MM.1S (cell line): ENCODE data around the gene GUCA2A.

Experiments used
- DNase-seq: peaks from one replicate; pipeline ENCODE4 v3.0.0-alpha.2; 2015
- H2AFZ ChIP-seq: fragments of 300-600 bp; sonication (generic); 2 replicates; pipeline ENCODE4 v1.6.0; 2016; ENCODE audit warnings: antibody characterized with exemption, low read length
- H3F3A ChIP-seq: fragments of 300-600 bp; sonication (generic); 2 replicates; pipeline ENCODE4 v1.6.1; 2016; ENCODE audit warnings: mild to moderate bottlenecking, antibody characterized with exemption, low read length, moderate library complexity, mixed read lengths; ENCODE audit not compliant: insufficient read depth
- H3K27ac ChIP-seq: fragments of 300-600 bp; sonication (generic); 2 replicates; pipeline ENCODE4 v1.5.1; 2016; ENCODE audit warnings: mild to moderate bottlenecking, low read length
- H3K27me3 ChIP-seq: fragments of 300-600 bp; sonication (generic); replicated peaks from 2 replicates; pipeline ENCODE4 v1.6.0; 2016; ENCODE audit warnings: low read length; ENCODE audit not compliant: insufficient read depth
- H3K36me3 ChIP-seq: fragments of 300-600 bp; sonication (generic); replicated peaks from 2 replicates; pipeline ENCODE4 v1.6.1; 2016; ENCODE audit warnings: mild to moderate bottlenecking, low read length, mixed read lengths; ENCODE audit not compliant: insufficient read depth
- H3K4me1 ChIP-seq: fragments of 300-600 bp; sonication (generic); 2 replicates; pipeline ENCODE4 v1.6.1; 2016; ENCODE audit warnings: low read length, mixed read lengths
- H3K4me2 ChIP-seq: fragments of 300-600 bp; sonication (generic); 2 replicates; pipeline ENCODE4 v1.6.0; 2016; ENCODE audit warnings: low read depth, low read length
- H3K4me3 ChIP-seq: fragments of 300-600 bp; sonication (generic); 2 replicates; pipeline ENCODE4 v1.5.1; 2016; ENCODE audit warnings: low read length, mixed read lengths
- H3K79me2 ChIP-seq: fragments of 300-600 bp; sonication (generic); 2 replicates; pipeline ENCODE4 v1.6.1; 2016; ENCODE audit warnings: mixed run types, low read length, mixed read lengths
- H3K9ac ChIP-seq: fragments of 300-600 bp; sonication (generic); 2 replicates; pipeline ENCODE4 v1.6.1; 2016; ENCODE audit warnings: low read length, mixed read lengths
- H3K9me2 ChIP-seq: fragments of 300-600 bp; sonication (generic); replicated peaks from 2 replicates; pipeline ENCODE4 v1.6.1; 2016; ENCODE audit warnings: mild to moderate bottlenecking, low read length, mixed read lengths; ENCODE audit not compliant: insufficient read depth
- H3K9me3 ChIP-seq: fragments of 300-600 bp; sonication (generic); replicated peaks from 2 replicates; pipeline ENCODE4 v1.6.1; 2016; ENCODE audit warnings: mild to moderate bottlenecking, low read length, mixed read lengths; ENCODE audit not compliant: insufficient read depth
- H4K20me1 ChIP-seq: fragments of 300-600 bp; sonication (generic); 2 replicates; pipeline ENCODE4 v1.6.1; 2016; ENCODE audit warnings: mild to moderate bottlenecking, low read length, moderate library complexity, mixed read lengths; ENCODE audit not compliant: insufficient read depth
- CTCF ChIP-seq: fragments of 300-600 bp; sonication (generic); IDR thresholded peaks from 2 replicates; pipeline ENCODE4 v1.5.1; 2016; ENCODE audit warnings: antibody characterized with exemption, low read length, mixed read lengths
- EZH2 ChIP-seq: fragments of 300-600 bp; sonication (generic); optimal IDR thresholded peaks from 2 replicates; pipeline ENCODE3; 2017; ENCODE audit warnings: low read depth, mild to moderate bottlenecking, antibody characterized with exemption, low read length, mixed read lengths
- EZH2phosphoT487 ChIP-seq: fragments of 300-600 bp; sonication (generic); IDR thresholded peaks from 2 replicates; pipeline ENCODE4 v1.6.1; 2018; ENCODE audit warnings: antibody characterized with exemption, low read length

The GUCA2A gene

GRCh38 chr1:42128964-42129363 lies 35.6 kb downstream of the GUCA2A start:
- H3K9me3 ChIP-seq: no peaks in the 10 kb centered on the region
- no peak for DNase-seq
- H3F3A ChIP-seq: no peaks in the 10 kb centered on the region
- no peak overlapping the region for H3K9ac ChIP-seq
- no peaks in the 10 kb centered on the region for H3K79me2 ChIP-seq
- no peaks in the 10 kb centered on the region for H4K20me1 ChIP-seq
- H3K36me3 ChIP-seq: no peaks in the 10 kb centered on the region
- no peak overlapping the region for H3K27ac ChIP-seq
- H3K4me3 ChIP-seq: no peak overlapping the region
- no peaks in the 10 kb centered on the region for H3K9me2 ChIP-seq
- H2AFZ ChIP-seq: no peak overlapping the region
- no peak overlapping the region for H3K4me2 ChIP-seq
- no peaks in the 10 kb centered on the region for H3K4me1 ChIP-seq
- TF ChIP-seq EZH2 (no peak), EZH2phosphoT487 (no peak), CTCF (no peak)
- H3K27me3 ChIP-seq: no peaks in the 10 kb centered on the region

GRCh38 chr1:42128499-42128898 lies 36.0 kb downstream of the GUCA2A start:
- Histone ChIP-seq H3K9me2 (no peaks in the 10 kb centered on the region), H3K27ac (no peak overlapping the region), H3K9ac (no peak overlapping the region), H3F3A (no peaks in the 10 kb centered on the region), H3K4me2 (no peak overlapping the region), H3K9me3 (no peaks in the 10 kb centered on the region), H3K27me3 (no peaks in the 10 kb centered on the region), H3K4me1 (no peaks in the 10 kb centered on the region), H3K36me3 (no peaks in the 10 kb centered on the region), H3K79me2 (no peaks in the 10 kb centered on the region), H2AFZ (no peak overlapping the region), H4K20me1 (no peaks in the 10 kb centered on the region), H3K4me3 (no peak overlapping the region)
- DNase-seq: no peak
- no peak for TF ChIP-seq EZH2phosphoT487
- no peak for TF ChIP-seq EZH2
- TF ChIP-seq CTCF: no peak

- H3F3A ChIP-seq: no peaks in the 10 kb centered on the region
- TF ChIP-seq EZH2phosphoT487: no peak
- TF ChIP-seq EZH2: no peak
- TF ChIP-seq CTCF: no peak
- no peaks in the 10 kb centered on the region for H3K36me3 ChIP-seq
- H3K27ac ChIP-seq: no peak overlapping the region
- H3K9me2 ChIP-seq: no peaks in the 10 kb centered on the region
- DNase-seq: no peak
- no peaks in the 10 kb centered on the region for H3K4me1 ChIP-seq
- no peaks in the 10 kb centered on the region for H4K20me1 ChIP-seq
- no peak overlapping the region for H3K4me2 ChIP-seq
- no peak overlapping the region for H2AFZ ChIP-seq
- no peaks in the 10 kb centered on the region for H3K9me3 ChIP-seq
- no peak overlapping the region for H3K9ac ChIP-seq
- H3K4me3 ChIP-seq: no peak overlapping the region
- H3K27me3 ChIP-seq: no peaks in the 10 kb centered on the region
- H3K79me2 ChIP-seq: no peaks in the 10 kb centered on the region
Observed at GRCh38 chr1:42127767-42128166, 36.8 kb downstream of the GUCA2A start.

- Histone ChIP-seq H3K4me3 (no peak overlapping the region), H3K27ac (no peak overlapping the region), H3K79me2 (no peaks in the 10 kb centered on the region), H3K4me1 (no peaks in the 10 kb centered on the region), H3F3A (no peaks in the 10 kb centered on the region), H3K9ac (no peak overlapping the region), H2AFZ (no peak overlapping the region), H3K9me2 (no peaks in the 10 kb centered on the region), H3K9me3 (no peaks in the 10 kb centered on the region), H3K4me2 (no peak overlapping the region), H3K27me3 (no peaks in the 10 kb centered on the region), H4K20me1 (no peaks in the 10 kb centered on the region), H3K36me3 (no peaks in the 10 kb centered on the region)
- TF ChIP-seq EZH2: no peak
- TF ChIP-seq EZH2phosphoT487: no peak
- no peak for TF ChIP-seq CTCF
- no peak for DNase-seq
Observed at GRCh38 chr1:42125552-42125951, 39.0 kb downstream of the GUCA2A start.
